Measurements from ENCODE around the gene ZSCAN23. TPM values are rescaled to one million over a fixed set of nuclear protein-coding genes. Genes with fewer than 3 reads are reported as not detected.

Gene ZSCAN23
- total RNA-seq: 4.3 and 11.1 TPM in 2 replicates

DNA sequence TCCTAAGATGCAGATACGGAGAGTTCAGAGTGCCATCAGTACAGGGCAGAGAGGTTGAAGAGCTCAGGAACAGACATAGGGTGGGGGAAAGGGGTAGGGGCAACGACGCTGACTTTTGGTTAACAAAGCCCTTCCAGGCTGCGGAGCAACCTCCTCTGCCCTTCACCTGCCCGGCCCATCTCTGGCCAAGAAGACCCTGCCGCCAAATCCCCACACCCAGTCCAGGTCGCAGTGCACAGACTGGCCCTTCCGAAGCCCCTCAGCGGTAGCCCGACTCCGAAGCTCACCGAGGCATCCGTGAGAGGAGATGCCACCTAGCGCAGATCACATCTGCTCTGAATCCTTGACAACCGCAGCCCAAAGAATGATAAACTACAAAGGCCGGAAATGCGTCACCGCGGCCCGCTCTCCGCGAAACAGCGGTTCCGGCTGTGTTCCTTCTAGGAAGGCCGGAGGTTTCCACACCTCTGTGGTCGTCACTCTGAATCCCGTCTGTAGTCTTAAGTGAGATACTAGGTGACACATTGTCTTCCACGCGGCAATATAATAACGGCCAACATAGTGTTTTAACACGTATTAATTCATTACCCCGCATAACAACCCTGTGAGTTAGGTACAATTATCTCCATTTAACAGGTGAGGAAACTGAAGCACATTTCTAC lies at the start of gene ZSCAN23:
ZSCAN23 (minus strand) TSS at position 380 of the 662 bp plus-strand sequence. CDS start 7,225 bp downstream, outside the sequence.

DNA sequence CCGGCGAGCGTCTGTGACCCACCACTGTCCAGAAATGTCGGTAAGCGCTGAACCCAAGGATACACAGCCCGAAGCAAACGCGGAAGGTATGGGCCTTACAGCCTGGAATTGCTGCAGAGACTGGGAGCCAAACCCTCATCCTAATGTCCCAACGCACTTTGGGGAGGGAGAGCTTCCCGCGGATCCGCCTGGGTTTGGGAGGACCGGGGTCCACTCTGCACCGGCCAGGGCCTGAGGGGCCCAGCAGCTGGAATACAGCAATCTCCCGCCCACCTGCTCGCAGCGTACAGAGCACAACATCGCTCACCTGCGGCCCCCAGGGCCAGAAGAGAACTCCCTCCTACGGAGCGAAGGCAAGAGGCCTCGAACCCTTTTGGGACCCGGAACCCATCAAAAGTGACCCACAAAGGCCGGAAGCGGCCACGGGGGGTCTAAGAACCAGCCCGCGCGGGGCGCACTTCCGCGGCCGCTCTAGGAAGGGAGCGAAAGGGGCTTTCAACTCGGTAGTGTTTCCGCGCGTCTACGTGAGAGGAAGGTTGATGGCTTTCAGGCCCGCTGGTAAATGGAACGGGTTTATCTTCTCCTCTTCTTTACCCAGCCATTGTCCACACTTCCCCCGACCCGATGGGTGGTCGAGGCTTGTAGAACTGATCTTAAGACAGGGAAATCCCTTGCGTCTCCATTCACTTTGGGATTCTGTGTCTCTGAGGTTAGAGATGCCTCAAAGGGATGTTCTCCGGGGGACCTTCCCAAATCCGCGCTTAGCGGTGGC lies 43.8 kb downstream of the ZSCAN23 start, which contains the start of gene ZSCAN12:
ZSCAN12 (minus strand) TSS at position 398 of the 772 bp plus-strand sequence. CDS start 1,342 bp downstream, outside the sequence.

Other genes starting within 250 kb of the ZSCAN23 start
- gene ZSCAN9, start 218.2 kb downstream of the ZSCAN23 start, total RNA-seq: 8.8 and 15.6 TPM in 2 replicates
- gene ZKSCAN4, start 191.2 kb downstream of the ZSCAN23 start, total RNA-seq: 7.3 and 8.7 TPM in 2 replicates
- 0.73 and 2.2 TPM in 2 replicates for gene NKAPL, start 184.2 kb downstream of the ZSCAN23 start, total RNA-seq
- gene ZSCAN26, start 176.3 kb downstream of the ZSCAN23 start, total RNA-seq: 18.7 and 30.7 TPM in 2 replicates
- gene PGBD1, start 161.9 kb downstream of the ZSCAN23 start, total RNA-seq: 7.1 and 9.7 TPM in 2 replicates
- gene ZSCAN31, start 107.3 kb downstream of the ZSCAN23 start, total RNA-seq: 38.3 and 47.6 TPM in 2 replicates
- 5.8 and 8.1 TPM in 2 replicates for gene ZKSCAN3, start 93.5 kb downstream of the ZSCAN23 start, total RNA-seq
- gene ZSCAN12, start 43.7 kb downstream of the ZSCAN23 start, total RNA-seq: 5.3 and 8.4 TPM in 2 replicates
- gene GPX6, start 72.3 kb upstream of the ZSCAN23 start, total RNA-seq: not detected in 2 replicates
- not detected in 2 replicates for gene GPX5, start 82.4 kb upstream of the ZSCAN23 start, total RNA-seq